Midbrain (tissue), 1 donor: ENCODE measurements around the gene PNPLA7.
"Not testable (repeated sequence)": the region's sequence is repeated elsewhere in the genome, so short reads cannot be mapped to it uniquely, and the experiment has no call there.

Experiments used
- DNase-seq: peaks from one replicate; lab custom pipeline; 2025; lab: John Stamatoyannopoulos, UW

The PNPLA7 gene

DNA sequence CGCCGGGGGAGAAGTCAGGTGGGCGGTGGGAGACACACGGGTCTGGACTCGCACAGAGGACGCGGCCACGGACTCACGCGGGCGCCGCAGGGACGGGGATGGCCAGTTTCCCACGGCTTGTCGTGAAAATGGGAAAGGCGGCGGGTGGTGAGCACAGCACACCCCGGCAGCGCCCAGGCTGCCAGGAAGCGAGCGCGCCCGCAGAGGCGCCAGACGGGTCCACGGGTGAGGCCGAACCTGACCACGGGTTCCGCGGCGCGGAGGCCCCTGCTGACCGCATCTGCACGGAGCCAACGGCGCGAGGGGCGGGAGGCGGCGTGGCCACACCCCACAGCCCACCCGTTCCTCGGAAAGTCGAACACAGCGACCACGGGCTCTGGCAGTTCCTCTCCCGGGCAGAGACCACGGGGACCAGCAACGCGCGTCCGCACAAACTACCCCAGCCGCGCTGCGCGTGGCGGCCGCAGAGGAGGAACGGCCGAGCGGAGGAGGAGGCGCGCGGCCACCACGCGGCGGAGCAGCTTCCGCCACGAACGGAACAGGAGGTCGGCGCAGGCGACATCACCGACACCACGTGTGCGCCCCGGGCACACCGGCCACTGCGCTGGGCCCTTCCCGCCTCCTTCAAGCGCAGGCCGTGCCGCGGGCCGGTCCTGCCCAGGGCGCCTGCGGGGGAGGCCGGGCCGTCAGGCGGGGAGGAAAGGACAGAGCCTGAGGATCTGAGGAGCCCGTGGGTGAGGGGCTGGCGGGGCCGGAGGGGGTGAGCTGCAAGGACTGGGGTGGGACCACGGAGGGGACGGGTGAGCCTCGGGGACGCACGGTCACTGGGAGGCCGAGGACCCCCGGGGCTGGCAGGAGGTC lies 132.8 kb downstream of the PNPLA7 start:
- DNase-seq, result no peak

DNA sequence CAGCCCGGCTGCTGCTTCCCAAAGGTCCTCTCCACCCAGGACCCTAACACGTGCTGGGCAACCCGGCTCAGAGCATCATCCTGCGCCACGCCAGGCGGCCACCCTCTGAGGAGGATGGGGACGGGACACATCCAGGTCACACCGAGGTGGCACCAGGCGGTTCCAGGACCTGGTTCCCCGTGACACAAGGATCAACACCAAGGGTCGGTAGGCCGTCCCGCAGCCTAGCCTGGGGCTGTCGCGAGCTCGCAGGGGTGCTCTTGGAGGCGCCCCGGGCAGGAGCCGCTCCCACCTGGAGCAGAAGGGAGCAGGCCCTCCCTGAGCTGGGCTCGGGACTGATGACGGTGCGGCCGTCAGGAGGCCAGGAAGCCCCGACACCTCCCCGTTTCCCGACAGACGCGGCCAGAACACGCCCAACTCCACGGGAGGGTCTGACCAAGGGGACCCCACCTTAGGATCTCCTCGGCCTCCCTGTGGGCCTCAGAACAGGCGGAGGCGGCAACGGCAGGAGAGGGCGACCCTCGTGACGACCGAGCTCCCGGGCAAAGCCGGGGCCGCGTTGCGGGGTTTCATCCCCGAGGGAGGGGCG lies 133.5 kb downstream of the PNPLA7 start:
- DNase-seq, result no peak

DNA sequence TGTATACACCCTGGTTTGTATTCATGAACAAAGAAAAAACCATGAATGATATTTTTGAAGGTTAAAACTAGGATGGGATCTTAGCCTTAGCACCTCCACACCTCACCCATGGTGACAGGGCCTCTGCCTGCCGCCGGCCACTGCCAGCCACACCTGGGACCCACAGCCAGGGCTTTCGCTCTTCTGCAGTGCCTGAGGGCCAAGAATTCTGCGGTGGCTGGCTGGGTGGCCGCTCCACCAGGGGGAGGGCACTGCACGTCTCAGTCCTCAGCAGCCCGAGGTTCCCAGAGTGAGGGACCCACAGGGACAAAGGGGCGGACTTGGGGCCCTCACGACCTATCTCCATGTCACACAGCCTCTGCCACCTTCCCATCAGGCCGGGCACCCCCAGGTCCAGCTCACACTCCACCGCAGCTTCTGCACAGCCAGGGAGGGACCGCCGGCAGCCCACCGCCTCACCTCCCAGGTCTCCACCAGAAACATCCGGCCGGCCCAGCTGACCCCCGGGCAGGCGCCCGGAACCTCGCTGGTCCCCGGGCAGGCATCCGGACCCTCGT lies 134.1 kb downstream of the PNPLA7 start:
- no peak for DNase-seq

DNA sequence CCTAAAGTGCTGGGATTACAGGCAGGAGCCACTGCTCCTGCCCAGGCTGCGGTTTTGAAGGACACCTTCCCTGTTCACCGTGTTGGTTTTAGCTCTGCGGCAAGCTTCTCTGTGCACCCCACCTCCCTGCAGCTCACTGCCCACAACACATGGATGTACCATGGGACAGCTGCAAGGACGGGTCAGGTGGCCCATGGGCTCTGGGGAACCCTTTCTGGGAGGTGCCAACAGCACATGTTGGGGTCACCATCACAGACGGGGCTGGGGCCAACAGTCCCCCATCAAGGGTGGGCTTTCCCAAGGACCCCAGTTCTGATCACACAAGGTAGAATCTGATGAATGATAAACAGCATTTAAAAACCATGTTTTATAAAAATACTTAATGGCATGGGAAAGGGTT lies 134.8 kb downstream of the PNPLA7 start:
- no peak for DNase-seq

DNA sequence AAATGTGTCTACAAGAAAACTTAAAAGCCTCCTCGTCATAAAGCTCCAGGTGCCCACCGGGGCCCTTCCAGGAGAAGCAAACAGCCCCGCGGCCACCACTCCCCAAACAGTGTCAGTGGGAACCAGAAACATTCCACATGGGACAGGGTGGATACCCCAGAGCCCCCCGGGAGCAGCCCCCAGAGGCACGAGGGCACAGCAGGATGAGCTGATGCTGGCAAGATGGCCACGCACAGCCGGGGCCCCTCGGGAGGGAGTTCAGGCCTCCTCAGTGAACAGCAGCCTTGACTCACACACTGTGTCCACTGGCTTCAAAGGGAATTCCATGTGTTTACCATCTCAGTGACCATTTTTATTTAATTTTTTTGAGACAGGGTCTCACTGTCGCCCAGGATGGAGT lies 137.8 kb downstream of the PNPLA7 start:
- no peak for DNase-seq

DNA sequence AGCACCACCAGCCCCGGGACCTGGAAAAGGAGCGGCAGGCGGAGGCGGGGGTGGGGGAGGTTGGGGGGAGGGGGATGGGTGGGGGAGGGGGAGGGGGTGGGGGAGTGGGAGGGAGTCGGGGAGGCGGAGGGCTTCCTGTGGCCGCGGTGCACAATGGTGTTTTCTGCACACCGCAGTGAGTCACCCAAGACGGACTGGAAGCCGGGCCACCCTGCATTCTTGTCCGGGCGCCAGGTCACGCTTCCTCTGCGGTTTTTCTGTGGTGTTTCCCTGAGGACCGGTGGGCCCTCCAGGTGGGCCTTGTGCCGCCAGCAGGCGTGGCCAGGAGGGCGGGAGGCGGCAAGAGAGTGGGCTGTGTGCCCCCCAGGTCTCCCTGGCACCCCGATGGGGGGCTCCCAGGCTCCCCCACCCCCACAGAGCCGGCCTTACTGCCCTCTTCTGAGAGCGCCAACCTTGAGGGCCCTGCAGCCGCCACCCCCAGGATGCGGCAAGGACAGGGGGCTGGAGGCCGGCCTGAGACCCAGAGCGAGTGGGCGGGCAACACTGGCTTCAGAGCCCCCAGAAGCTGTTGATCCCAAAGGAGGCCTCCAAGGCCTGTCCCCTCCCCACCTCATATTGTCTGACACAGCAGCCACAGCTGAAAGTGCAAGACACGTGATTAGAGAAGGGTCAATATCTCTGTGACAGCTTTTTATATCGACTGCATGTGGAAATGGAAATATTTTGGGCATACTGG lies 138.4 kb downstream of the PNPLA7 start:
- DNase-seq, result no peak

DNA sequence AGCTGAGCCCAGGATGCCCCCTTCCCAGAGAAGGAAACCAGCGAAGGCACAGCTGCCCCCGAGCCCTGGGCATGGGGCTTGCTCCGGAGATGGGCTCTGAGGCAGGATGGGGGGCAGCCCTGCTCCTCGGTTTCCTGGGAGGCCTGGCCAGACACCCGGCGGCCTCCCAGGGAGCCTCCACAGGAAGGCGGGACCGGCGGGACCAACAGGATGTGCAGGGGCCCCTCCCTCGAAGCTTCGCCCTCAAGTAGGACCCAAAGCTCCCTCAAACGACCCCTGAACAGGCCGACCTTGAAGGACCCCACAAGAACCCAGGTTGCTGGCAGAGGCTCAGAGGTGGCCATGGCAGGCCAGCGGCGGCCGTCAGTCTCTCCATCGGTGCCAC lies 138.9 kb downstream of the PNPLA7 start:
- no peak for DNase-seq

DNA sequence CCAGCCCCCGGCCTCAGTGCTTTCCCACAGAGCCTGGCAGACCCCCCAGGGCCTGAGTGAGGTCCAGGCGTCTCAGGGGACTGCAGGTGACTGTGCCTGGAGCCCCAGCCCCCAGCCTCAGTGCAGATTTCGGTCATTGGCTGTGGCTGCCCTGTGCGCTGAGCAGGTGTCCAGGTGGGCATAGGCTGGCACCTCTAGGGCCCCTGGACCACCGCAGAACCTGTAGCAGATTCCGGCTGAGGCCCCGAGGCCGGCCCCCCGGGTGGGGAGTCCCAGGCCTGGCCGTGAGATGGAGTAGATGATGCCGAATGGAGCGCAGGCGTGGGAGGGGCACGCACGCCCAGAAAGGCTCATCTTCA lies 139.3 kb downstream of the PNPLA7 start:
- DNase-seq, result no peak

DNA sequence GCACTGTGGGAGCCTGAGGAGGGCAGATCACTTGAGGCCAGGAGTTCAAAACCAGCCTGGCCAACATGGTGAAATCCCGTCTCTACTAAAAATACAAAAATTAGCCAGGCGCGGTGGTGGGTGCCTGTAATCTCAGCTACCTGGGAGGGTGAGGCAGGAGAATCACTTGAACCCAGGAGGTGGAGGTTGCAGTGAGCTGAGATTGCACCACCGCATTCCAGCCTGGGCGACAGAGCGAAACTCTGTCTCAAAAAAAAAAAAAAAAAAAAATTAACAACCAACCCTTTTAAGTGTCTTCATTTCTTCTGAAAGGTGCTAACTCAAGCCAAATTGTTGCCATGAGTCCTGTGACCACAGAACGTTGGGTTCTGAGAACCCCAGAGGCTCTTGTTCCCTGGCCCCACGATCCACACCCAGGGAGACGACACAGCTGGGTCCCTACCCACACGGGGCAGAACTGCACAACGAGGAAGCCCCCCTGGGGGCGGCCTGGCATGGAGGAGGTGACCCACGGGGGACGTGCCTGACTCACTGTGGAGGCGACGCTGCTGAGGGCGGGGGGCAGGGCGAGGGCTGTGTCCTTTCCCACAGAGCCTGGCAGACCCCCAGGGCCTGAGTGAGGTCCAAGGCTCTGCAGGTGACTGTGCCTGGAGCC lies 139.8 kb downstream of the PNPLA7 start:
- not testable (repeated sequence) for DNase-seq
